HepG2 (cell line): ENCODE measurements around the gene RPL11.

Experiments
- BCLAF1 ChIP-seq: fragments of 450-650 bp; IDR thresholded peaks from 2 replicates; pipeline ENCODE4 v1.6.1; 2017; ENCODE audit warnings: mild to moderate bottlenecking
- BRF2 ChIP-seq: sonication (generic); formaldehyde crosslinking; IDR thresholded peaks from 2 replicates; pipeline ENCODE4 v1.8.1; 2022; ENCODE audit warnings: mild to moderate bottlenecking, missing genetic modification reagents
- CTCF ChIP-seq: sonication (generic); formaldehyde crosslinking; IDR thresholded peaks from 2 replicates; pipeline ENCODE4 v1.5.0; 2020; ENCODE audit warnings: mild to moderate bottlenecking, missing genetic modification reagents, moderate library complexity
- EP300 ChIP-seq, 3 experiments: sonication (generic) in 1 of 3; formaldehyde crosslinking in 1 of 3; IDR thresholded peaks; 2 replicates each; pipeline versions ENCODE4 v1.5.1 to v1.6.1; 2011 to 2020; ENCODE audit warnings: low read depth in 2 of 3, low read length in 2 of 3, borderline replicate concordance in 1 of 3, improper control_type of control experiment in 1 of 3, mild to moderate bottlenecking in 1 of 3, missing genetic modification reagents in 1 of 3, moderate library complexity in 1 of 3
- FIP1L1 ChIP-seq: fragments of 200-400 bp; formaldehyde crosslinking; IDR thresholded peaks from 2 replicates; pipeline ENCODE4 v1.6.1; 2018; ENCODE audit warnings: low read depth, mild to moderate bottlenecking, low read length, moderate library complexity, borderline replicate concordance; ENCODE audit not compliant: insufficient read depth
- KAT7 ChIP-seq: IDR thresholded peaks from 2 replicates; pipeline ENCODE4 v1.6.1; 2018; ENCODE audit warnings: borderline replicate concordance, missing compliant biosample characterization
- MYC ChIP-seq: sonication (generic); formaldehyde crosslinking; IDR thresholded peaks from 2 replicates; pipeline ENCODE4 v1.9.0; 2021; ENCODE audit warnings: missing genetic modification reagents, borderline replicate concordance
- TIGD3 ChIP-seq: sonication (generic); formaldehyde crosslinking; IDR thresholded peaks from 2 replicates; pipeline ENCODE4 v1.5.1; 2020; ENCODE audit warnings: mild to moderate bottlenecking, missing genetic modification reagents, borderline replicate concordance
- ZNF598 ChIP-seq: sonication (generic); formaldehyde crosslinking; IDR thresholded peaks from 2 replicates; pipeline ENCODE4 v1.5.1; 2020; ENCODE audit warnings: mild to moderate bottlenecking, missing genetic modification reagents, borderline replicate concordance
- ZNF720 ChIP-seq: sonication (generic); formaldehyde crosslinking; IDR thresholded peaks from 2 replicates; pipeline ENCODE4 v1.4.0; 2020; ENCODE audit warnings: missing genetic modification reagents
- TF ChIP-seq, protein P1 (sequence below): sonication (generic); formaldehyde crosslinking; IDR thresholded peaks from 2 replicates; pipeline ENCODE4 v1.5.1; 2020; ENCODE audit warnings: missing genetic modification reagents, mild to moderate bottlenecking, borderline replicate concordance
- TF ChIP-seq, protein P2 (sequence below): IDR thresholded peaks from 2 replicates; pipeline ENCODE4 v1.6.1; 2012; ENCODE audit warnings: inconsistent platforms

DNA sequence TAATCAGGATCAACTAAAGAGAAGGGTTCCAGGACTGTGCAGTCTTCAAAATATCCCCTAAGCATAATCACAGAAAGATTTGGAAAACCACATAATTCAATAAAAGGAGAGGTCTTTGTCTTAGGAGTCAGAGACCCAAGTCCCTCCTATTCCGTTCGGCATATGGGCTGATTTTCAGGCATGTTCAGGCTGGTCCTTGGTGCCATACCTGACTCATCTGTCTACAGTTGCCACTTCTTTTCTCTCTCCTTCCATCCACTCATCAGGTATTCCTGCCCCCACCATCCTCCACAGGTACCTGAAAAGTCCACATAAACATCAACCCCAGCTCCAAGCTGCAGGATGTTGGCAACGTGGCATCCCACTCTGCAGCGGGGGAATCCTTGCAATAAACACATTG lies 29.7 kb upstream of the RPL11 start:
- TF ChIP-seq CTCF (CRISPR knock-in tag) (no peak), ZNF598 (CRISPR knock-in tag) (no peak), FIP1L1 (no peak), BCLAF1 (no peak), KAT7 (CRISPR knock-in tag) (no peak), ZNF720 (CRISPR knock-in tag) (no peak), EP300 (IDR thresholded peaks at IDR 0.05; ENCODE audit: low read depth in 2 of 2, low read length in 2 of 2) (no peak), EP300 (CRISPR knock-in tag; IDR thresholded peaks at IDR 0.05; ENCODE audit: borderline replicate concordance) (no peak), MYC (no peak), TIGD3 (no peak), BRF2 (CRISPR knock-in tag) (no peak)
- TF ChIP-seq, protein P1, sequence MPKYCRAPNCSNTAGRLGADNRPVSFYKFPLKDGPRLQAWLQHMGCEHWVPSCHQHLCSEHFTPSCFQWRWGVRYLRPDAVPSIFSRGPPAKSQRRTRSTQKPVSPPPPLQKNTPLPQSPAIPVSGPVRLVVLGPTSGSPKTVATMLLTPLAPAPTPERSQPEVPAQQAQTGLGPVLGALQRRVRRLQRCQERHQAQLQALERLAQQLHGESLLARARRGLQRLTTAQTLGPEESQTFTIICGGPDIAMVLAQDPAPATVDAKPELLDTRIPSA (CRISPR knock-in tag) = no peak
- TF ChIP-seq, protein P2, sequence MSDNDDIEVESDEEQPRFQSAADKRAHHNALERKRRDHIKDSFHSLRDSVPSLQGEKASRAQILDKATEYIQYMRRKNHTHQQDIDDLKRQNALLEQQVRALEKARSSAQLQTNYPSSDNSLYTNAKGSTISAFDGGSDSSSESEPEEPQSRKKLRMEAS = no peak
